ENCODE results near the gene SLC35A3. TPM values are rescaled to one million over a fixed set of nuclear protein-coding genes. Genes with fewer than 3 reads are reported as not detected.

The SLC35A3 gene
- total and polyA plus RNA-seq, 10 of the 15 experiments (the other 5 are each of a cell fraction or from before 2014, with no cell fraction given) = 3.6 to 24.3 (median 15.4) TPM

GRCh38 chr1:100001462-100001861 is 31.7 kb downstream of the SLC35A3 start:
- no peak overlapping the region for H3K4me2 ChIP-seq (ENCODE audit: control insufficient read depth, insufficient read depth)
- SMC1A ChIA-PET (ENCODE audit: uncharacterized antibody, unreplicated experiment) = interaction anchor here (0.6 kb wide), 1 partner anchor 16 kb away, joined by 3 read pairs; no protein-coding TSS in a partner anchor
- CTCF ChIA-PET = interaction anchor here (1.0 kb wide), 1 partner anchor 11 kb away, joined by 3 read pairs; no protein-coding TSS in a partner anchor
- no peaks in the 10 kb centered on the region; the same call in 1 of the 2 replicates for H3K4me1 ChIP-seq (ENCODE audit: control insufficient read depth, insufficient read depth, low read length)
- ATAC-seq = no peak
- intact Hi-C loops (cut with micrococcal nuclease; ENCODE audit: unreplicated experiment) (no loop called here), in situ Hi-C loops (cut with MboI) (no loop called here)
- H3K27ac ChIP-seq (ENCODE audit: control insufficient read depth, insufficient read depth) = no peak overlapping the region
- no peak for FAIRE-seq
- peak; percentile 7; the same call in 1 of the 2 replicates for TF ChIP-seq SPI1 (IDR thresholded peaks at IDR 0.05; ENCODE audit: borderline replicate concordance, insufficient read depth, low read depth, low read length)
- TF ChIP-seq, protein P1, sequence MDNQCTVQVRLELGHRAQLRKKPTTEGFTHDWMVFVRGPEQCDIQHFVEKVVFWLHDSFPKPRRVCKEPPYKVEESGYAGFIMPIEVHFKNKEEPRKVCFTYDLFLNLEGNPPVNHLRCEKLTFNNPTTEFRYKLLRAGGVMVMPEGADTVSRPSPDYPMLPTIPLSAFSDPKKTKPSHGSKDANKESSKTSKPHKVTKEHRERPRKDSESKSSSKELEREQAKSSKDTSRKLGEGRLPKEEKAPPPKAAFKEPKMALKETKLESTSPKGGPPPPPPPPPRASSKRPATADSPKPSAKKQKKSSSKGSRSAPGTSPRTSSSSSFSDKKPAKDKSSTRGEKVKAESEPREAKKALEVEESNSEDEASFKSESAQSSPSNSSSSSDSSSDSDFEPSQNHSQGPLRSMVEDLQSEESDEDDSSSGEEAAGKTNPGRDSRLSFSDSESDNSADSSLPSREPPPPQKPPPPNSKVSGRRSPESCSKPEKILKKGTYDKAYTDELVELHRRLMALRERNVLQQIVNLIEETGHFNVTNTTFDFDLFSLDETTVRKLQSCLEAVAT (IDR thresholded peaks at IDR 0.05) = no peak
- H3K4me3 ChIP-seq = no peak overlapping the region
- DNase-seq (ENCODE audit: low read depth, low spot score) = no peak
- POLR2A ChIA-PET = interaction anchor here (0.6 kb wide), 1 partner anchor 85 kb away, joined by 3 read pairs; no protein-coding TSS in a partner anchor
- H3K9ac ChIP-seq (ENCODE audit: control insufficient read depth, insufficient read depth, low read length) = no peak overlapping the region
- H3K79me2 ChIP-seq (ENCODE audit: control insufficient read depth, insufficient read depth, low read length) = no peaks in the 10 kb centered on the region; the same call in 1 of the 2 replicates
- peaks cover 8% of the 10 kb centered on the region; the same call in 2 of the 3 replicates for H3K9me3 ChIP-seq (replicated peaks; ENCODE audit: control insufficient read depth, insufficient read depth, low read length)
- no peak overlapping the region for H2AFZ ChIP-seq (ENCODE audit: control insufficient read depth, low read depth, low read length)
- no peaks in the 10 kb centered on the region for H3K27me3 ChIP-seq (replicated peaks in 1 of 2; ENCODE audit: control insufficient read depth in 2 of 2, insufficient read depth in 2 of 2, low read length in 1 of 2)
- no peaks in the 10 kb centered on the region; a peak in 4 of 4 replicates for H3K36me3 ChIP-seq (ENCODE audit: control insufficient read depth in 2 of 2, insufficient read depth in 2 of 2, low read length in 1 of 2)
- RAD21 ChIA-PET (ENCODE audit: unreplicated experiment) = interaction anchor here (0.6 kb wide), 1 partner anchor 20 kb away, joined by 3 read pairs; no protein-coding TSS in a partner anchor
- no peaks in the 10 kb centered on the region for H4K20me1 ChIP-seq (ENCODE audit: control insufficient read depth, insufficient read depth)
- WGBS (ENCODE audit: insufficient coverage, insufficient replicate concordance, low lambda C conversion rate, missing lambda C conversion rate) = 94% methylated on average over 2 of the region's 2 CpGs
- no TSS peak for BruUV-seq (replicated peaks)

- FAIRE-seq (no peak), ATAC-seq (no peak), DNase-seq (ENCODE audit: low read depth, low spot score) (no peak)
- Histone ChIP-seq H3K9ac (ENCODE audit: control insufficient read depth, insufficient read depth, low read length) (no peak overlapping the region), H3K27me3 (replicated peaks in 1 of 2; ENCODE audit: control insufficient read depth in 2 of 2, insufficient read depth in 2 of 2, low read length in 1 of 2) (no peaks in the 10 kb centered on the region), H3K4me2 (ENCODE audit: control insufficient read depth, insufficient read depth) (no peak overlapping the region), H3K36me3 (ENCODE audit: control insufficient read depth in 2 of 2, insufficient read depth in 2 of 2, low read length in 1 of 2) (no peaks in the 10 kb centered on the region; a peak in 4 of 4 replicates), H3K27ac (ENCODE audit: control insufficient read depth, insufficient read depth) (no peak overlapping the region), H3K9me3 (replicated peaks; ENCODE audit: control insufficient read depth, insufficient read depth, low read length) (peaks cover 8% of the 10 kb centered on the region; the same call in 2 of the 3 replicates), H3K4me1 (ENCODE audit: control insufficient read depth, insufficient read depth, low read length) (no peaks in the 10 kb centered on the region; the same call in 1 of the 2 replicates), H4K20me1 (ENCODE audit: control insufficient read depth, insufficient read depth) (no peaks in the 10 kb centered on the region), H3K79me2 (ENCODE audit: control insufficient read depth, insufficient read depth, low read length) (no peaks in the 10 kb centered on the region; the same call in 1 of the 2 replicates), H2AFZ (ENCODE audit: control insufficient read depth, low read depth, low read length) (no peak overlapping the region), H3K4me3 (no peak overlapping the region)
- BruUV-seq (replicated peaks) = no TSS peak
- ChIA-PET POLR2A (no interaction called here), SMC1A (ENCODE audit: uncharacterized antibody, unreplicated experiment) (no interaction called here), CTCF (no interaction called here), RAD21 (ENCODE audit: unreplicated experiment) (no interaction called here)
- intact Hi-C loops (cut with micrococcal nuclease; ENCODE audit: unreplicated experiment) = no loop called here
- in situ Hi-C loops (cut with MboI) = no loop called here
- WGBS (ENCODE audit: insufficient coverage, insufficient replicate concordance, low lambda C conversion rate, missing lambda C conversion rate) = 100% methylated on average over 1 of the region's 1 CpG
- TF ChIP-seq RB1 (IDR thresholded peaks at IDR 0.05; ENCODE audit: borderline replicate concordance) (no peak), ASH2L (IDR thresholded peaks at IDR 0.05; ENCODE audit: borderline replicate concordance, low read depth) (no peak), ZNF24 (IDR thresholded peaks at IDR 0.05) (no peak), POU2F2 (IDR thresholded peaks at IDR 0.05; ENCODE audit: borderline replicate concordance, low read depth, low read length) (no peak), CBX5 (IDR thresholded peaks at IDR 0.05; ENCODE audit: low read depth) (no peak), ESRRA (IDR thresholded peaks at IDR 0.05; ENCODE audit: low read length) (no peak), BACH1 (IDR thresholded peaks at IDR 0.05; ENCODE audit: borderline replicate concordance) (no peak)
- TF ChIP-seq, protein P2, sequence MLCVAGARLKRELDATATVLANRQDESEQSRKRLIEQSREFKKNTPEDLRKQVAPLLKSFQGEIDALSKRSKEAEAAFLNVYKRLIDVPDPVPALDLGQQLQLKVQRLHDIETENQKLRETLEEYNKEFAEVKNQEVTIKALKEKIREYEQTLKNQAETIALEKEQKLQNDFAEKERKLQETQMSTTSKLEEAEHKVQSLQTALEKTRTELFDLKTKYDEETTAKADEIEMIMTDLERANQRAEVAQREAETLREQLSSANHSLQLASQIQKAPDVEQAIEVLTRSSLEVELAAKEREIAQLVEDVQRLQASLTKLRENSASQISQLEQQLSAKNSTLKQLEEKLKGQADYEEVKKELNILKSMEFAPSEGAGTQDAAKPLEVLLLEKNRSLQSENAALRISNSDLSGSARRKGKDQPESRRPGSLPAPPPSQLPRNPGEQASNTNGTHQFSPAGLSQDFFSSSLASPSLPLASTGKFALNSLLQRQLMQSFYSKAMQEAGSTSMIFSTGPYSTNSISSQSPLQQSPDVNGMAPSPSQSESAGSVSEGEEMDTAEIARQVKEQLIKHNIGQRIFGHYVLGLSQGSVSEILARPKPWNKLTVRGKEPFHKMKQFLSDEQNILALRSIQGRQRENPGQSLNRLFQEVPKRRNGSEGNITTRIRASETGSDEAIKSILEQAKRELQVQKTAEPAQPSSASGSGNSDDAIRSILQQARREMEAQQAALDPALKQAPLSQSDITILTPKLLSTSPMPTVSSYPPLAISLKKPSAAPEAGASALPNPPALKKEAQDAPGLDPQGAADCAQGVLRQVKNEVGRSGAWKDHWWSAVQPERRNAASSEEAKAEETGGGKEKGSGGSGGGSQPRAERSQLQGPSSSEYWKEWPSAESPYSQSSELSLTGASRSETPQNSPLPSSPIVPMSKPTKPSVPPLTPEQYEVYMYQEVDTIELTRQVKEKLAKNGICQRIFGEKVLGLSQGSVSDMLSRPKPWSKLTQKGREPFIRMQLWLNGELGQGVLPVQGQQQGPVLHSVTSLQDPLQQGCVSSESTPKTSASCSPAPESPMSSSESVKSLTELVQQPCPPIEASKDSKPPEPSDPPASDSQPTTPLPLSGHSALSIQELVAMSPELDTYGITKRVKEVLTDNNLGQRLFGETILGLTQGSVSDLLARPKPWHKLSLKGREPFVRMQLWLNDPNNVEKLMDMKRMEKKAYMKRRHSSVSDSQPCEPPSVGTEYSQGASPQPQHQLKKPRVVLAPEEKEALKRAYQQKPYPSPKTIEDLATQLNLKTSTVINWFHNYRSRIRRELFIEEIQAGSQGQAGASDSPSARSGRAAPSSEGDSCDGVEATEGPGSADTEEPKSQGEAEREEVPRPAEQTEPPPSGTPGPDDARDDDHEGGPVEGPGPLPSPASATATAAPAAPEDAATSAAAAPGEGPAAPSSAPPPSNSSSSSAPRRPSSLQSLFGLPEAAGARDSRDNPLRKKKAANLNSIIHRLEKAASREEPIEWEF (IDR thresholded peaks at IDR 0.05; ENCODE audit: insufficient replicate concordance, low read depth, low read length) = no peak
Measured at GRCh38 chr1:100005424-100005823, 35.6 kb downstream of the SLC35A3 start.
